IMR-90 (cell line): ENCODE results near the gene KCNG3. TPM values are rescaled to one million over a fixed set of nuclear protein-coding genes. Genes with fewer than 3 reads are reported as not detected.

ENCODE experiments used
- ATAC-seq: fragments of 200-7000 bp; cut with Tn5 transposase; 2 replicates; pipeline ENCODE4 v1.9.1; 2020; ENCODE audit warnings: low read depth, mild to moderate bottlenecking, moderate library complexity
- BruUV-seq: library from RNA; stranded (reverse); fragments of 400-500 nt; replicated peaks from 2 replicates; lab custom pipeline; 2021; lab: Mats Ljungman, UMichigan
- CTCF ChIA-PET: fragments of 300-600 bp; formaldehyde crosslinking; extraction: SDS; loops from one replicate; lab custom pipeline; 2021; ENCODE audit warnings: antibody characterized with exemption; lab: Yijun Ruan, JAX
- POLR2A ChIA-PET: fragments of 300-600 bp; sonication (Branson Sonifier 250); formaldehyde crosslinking; loops from one replicate; lab custom pipeline; 2022; ENCODE audit warnings: antibody characterized with exemption; ENCODE audit not compliant: unreplicated experiment; lab: Charles Lee
- DNase-seq: peaks from one replicate; pipeline ENCODE4 v3.0.0; 2013
- H2AFZ ChIP-seq: replicated peaks from 2 replicates; pipeline ENCODE3; 2013; ENCODE audit warnings: low read length, mild to moderate bottlenecking; ENCODE audit not compliant: poor library complexity
- H2AK5ac ChIP-seq: 2 replicates; pipeline ENCODE4 v1.6.1; 2013; ENCODE audit warnings: low read depth, low read length, inconsistent platforms
- H2AK9ac ChIP-seq: replicated peaks from 2 replicates; pipeline ENCODE3; 2013; ENCODE audit warnings: mild to moderate bottlenecking, low read depth, low read length, moderate library complexity; ENCODE audit not compliant: poor library complexity
- H2BK120ac ChIP-seq: 2 replicates; pipeline ENCODE4 v1.6.1; 2013; ENCODE audit warnings: low read depth, low read length, inconsistent platforms
- H2BK15ac ChIP-seq: 3 replicates; pipeline ENCODE4 v1.6.1; 2013; ENCODE audit warnings: low read depth, low read length, inconsistent platforms
- H2BK20ac ChIP-seq: 2 replicates; pipeline ENCODE4 v1.6.1; 2013; ENCODE audit warnings: low read depth, mild to moderate bottlenecking, inconsistent platforms, low read length, moderate library complexity
- H2BK5ac ChIP-seq: 2 replicates; pipeline ENCODE4 v1.6.1; 2013; ENCODE audit warnings: mild to moderate bottlenecking, low read depth, low read length, inconsistent platforms; ENCODE audit not compliant: poor library complexity, severe bottlenecking
- H3K14ac ChIP-seq: replicated peaks from 2 replicates; pipeline ENCODE4 v1.6.1; 2013; ENCODE audit warnings: low read depth, low read length, inconsistent platforms
- H3K18ac ChIP-seq: 2 replicates; pipeline ENCODE4 v1.6.1; 2013; ENCODE audit warnings: low read depth, low read length, control low read depth
- H3K23ac ChIP-seq: 2 replicates; pipeline ENCODE4 v1.6.1; 2013; ENCODE audit warnings: low read depth, low read length, inconsistent platforms
- H3K27ac ChIP-seq: 2 replicates; pipeline ENCODE4 v1.5.1; 2013; ENCODE audit warnings: mild to moderate bottlenecking, control low read depth, low read length; ENCODE audit not compliant: insufficient read depth
- H3K27me3 ChIP-seq: 2 replicates; pipeline ENCODE4 v1.6.1; 2013; ENCODE audit warnings: low read length; ENCODE audit not compliant: control insufficient read depth, insufficient read depth
- H3K36me3 ChIP-seq: 2 replicates; pipeline ENCODE4 v1.6.1; 2013; ENCODE audit warnings: low read length, mixed read lengths; ENCODE audit not compliant: control insufficient read depth, insufficient read depth
- H3K4ac ChIP-seq: 2 replicates; pipeline ENCODE4 v1.6.1; 2013; ENCODE audit warnings: low read depth, low read length, inconsistent platforms
- H3K4me1 ChIP-seq: 2 replicates; pipeline ENCODE4 v1.6.1; 2013; ENCODE audit warnings: low read length, mixed read lengths; ENCODE audit not compliant: control insufficient read depth, insufficient read depth
- H3K4me2 ChIP-seq: 2 replicates; pipeline ENCODE4 v1.6.1; 2013; ENCODE audit warnings: low read depth, mild to moderate bottlenecking, control low read depth, low read length, moderate library complexity
- H3K4me3 ChIP-seq: 2 replicates; pipeline ENCODE4 v1.5.1; 2013; ENCODE audit warnings: low read depth, mild to moderate bottlenecking, control low read depth, low read length, moderate library complexity; ENCODE audit not compliant: insufficient read depth
- H3K56ac ChIP-seq: 2 replicates; pipeline ENCODE4 v1.6.1; 2013; ENCODE audit warnings: low read length, inconsistent platforms; ENCODE audit not compliant: insufficient read depth; ENCODE audit errors: extremely low read depth
- H3K79me1 ChIP-seq, 2 experiments: 2 replicates each; pipeline ENCODE4 v1.6.1; 2013; ENCODE audit warnings: low read length in 2 of 2, inconsistent platforms in 1 of 2, low read depth in 1 of 2
- H3K9ac ChIP-seq: 2 replicates; pipeline ENCODE4 v1.6.1; 2013; ENCODE audit warnings: low read depth, low read length, control low read depth
- H3K9me1 ChIP-seq: 2 replicates; pipeline ENCODE4 v1.6.1; 2013; ENCODE audit warnings: low read length, inconsistent platforms; ENCODE audit not compliant: insufficient read depth
- H3K9me3 ChIP-seq: 2 replicates; pipeline ENCODE4 v1.6.1; 2013; ENCODE audit warnings: low read length; ENCODE audit not compliant: control insufficient read depth, insufficient read depth
- H4K20me1 ChIP-seq: 2 replicates; pipeline ENCODE4 v1.6.1; 2013; ENCODE audit warnings: low read length, inconsistent platforms; ENCODE audit not compliant: insufficient read depth
- H4K5ac ChIP-seq: 2 replicates; pipeline ENCODE4 v1.6.1; 2013; ENCODE audit warnings: mild to moderate bottlenecking, low read depth, low read length, control low read depth
- H4K8ac ChIP-seq, 2 experiments: 2 replicates each; pipeline ENCODE4 v1.6.1; 2013; ENCODE audit warnings: low read depth in 2 of 2, low read length in 2 of 2, control low read depth in 1 of 2, inconsistent platforms in 1 of 2
- H4K91ac ChIP-seq: 2 replicates; pipeline ENCODE4 v1.6.1; 2013; ENCODE audit warnings: low read depth, low read length, inconsistent platforms; ENCODE audit not compliant: insufficient read depth
- BHLHE40 ChIP-seq: fragments of 150-350 bp; IDR thresholded peaks from 2 replicates; pipeline ENCODE4 v1.6.1; 2016; ENCODE audit warnings: mild to moderate bottlenecking, low read depth, low read length
- CEBPB ChIP-seq: IDR thresholded peaks from 2 replicates; pipeline ENCODE4 v1.6.1; 2012; ENCODE audit warnings: low read depth, low read length, improper control_type of control experiment
- CHD1 ChIP-seq: IDR thresholded peaks from 2 replicates; pipeline ENCODE4 v1.6.1; 2012; ENCODE audit warnings: low read depth, low read length, improper control_type of control experiment
- CTCF ChIP-seq: conservative IDR thresholded peaks from 2 replicates; pipeline ENCODE4 v1.5.1; 2012; ENCODE audit warnings: mild to moderate bottlenecking, low read depth, low read length, improper control_type of control experiment
- FOS ChIP-seq: fragments of 150-350 bp; IDR thresholded peaks from 2 replicates; pipeline ENCODE4 v1.6.1; 2016; ENCODE audit warnings: low read depth, low read length
- MAFK ChIP-seq: IDR thresholded peaks from 2 replicates; pipeline ENCODE4 v1.6.1; 2012; ENCODE audit warnings: low read depth, low read length, improper control_type of control experiment
- MAZ ChIP-seq: IDR thresholded peaks from 2 replicates; pipeline ENCODE4 v1.6.1; 2012; ENCODE audit warnings: low read depth, mild to moderate bottlenecking, low read length, improper control_type of control experiment, moderate library complexity, borderline replicate concordance
- MXI1 ChIP-seq: IDR thresholded peaks from 2 replicates; pipeline ENCODE4 v1.6.1; 2012; ENCODE audit warnings: low read depth, mild to moderate bottlenecking, low read length, moderate library complexity, borderline replicate concordance
- NFE2L2 ChIP-seq: fragments of 150-350 bp; IDR thresholded peaks from 2 replicates; pipeline ENCODE4 v1.6.1; 2016; ENCODE audit warnings: low read depth, mild to moderate bottlenecking, low read length
- POLR2A ChIP-seq: IDR thresholded peaks from 2 replicates; pipeline ENCODE4 v1.6.1; 2012; ENCODE audit warnings: mild to moderate bottlenecking, low read depth, low read length
- RAD21 ChIP-seq: IDR thresholded peaks from 2 replicates; pipeline ENCODE4 v1.6.1; 2012; ENCODE audit warnings: low read length, improper control_type of control experiment
- RCOR1 ChIP-seq: IDR thresholded peaks from 2 replicates; pipeline ENCODE4 v1.6.1; 2012; ENCODE audit warnings: mild to moderate bottlenecking, low read length, improper control_type of control experiment; ENCODE audit not compliant: insufficient replicate concordance
- RFX5 ChIP-seq: IDR thresholded peaks from 2 replicates; pipeline ENCODE4 v1.8.0; 2012; ENCODE audit warnings: low read depth, mild to moderate bottlenecking, low read length, moderate library complexity
- SMC3 ChIP-seq: fragments of 150-350 bp; IDR thresholded peaks from 2 replicates; pipeline ENCODE4 v1.6.1; 2016; ENCODE audit warnings: low read depth, mild to moderate bottlenecking, antibody characterized with exemption, low read length, moderate library complexity
- USF2 ChIP-seq: fragments of 150-350 bp; IDR thresholded peaks from 2 replicates; pipeline ENCODE4 v1.6.1; 2017; ENCODE audit warnings: mild to moderate bottlenecking, antibody characterized with exemption, low read length, low read depth
- WGBS, 2 experiments: methylation state at CpG; one replicate each; pipeline versions ENCODE4 v1.1.5 to v1.1.7; 2013; ENCODE audit warnings: missing lambda C conversion rate in 2 of 2; ENCODE audit not compliant: insufficient read length in 1 of 2; ENCODE audit errors: extremely low coverage in 2 of 2; 5-methylcytosine and 5-hydroxymethylcytosine counted together
- dilution Hi-C: fragments of 300-500 bp; cut with HindIII; formaldehyde crosslinking; loops from one replicate; pipeline ENCODE4 v1.14.3; 2018; ENCODE audit warnings: low sequenced_read_pairs; ENCODE audit not compliant: unreplicated experiment
- in situ Hi-C: fragments of 300-500 bp; cut with MboI; formaldehyde crosslinking; loops from 3 replicates; pipeline ENCODE4 v1.14.3; 2019; ENCODE audit warnings: low sequenced_read_pairs, inconsistent platforms, mixed read lengths
- intact Hi-C: fragments of 100-400 bp; cut with micrococcal nuclease; formaldehyde crosslinking; loops from 2 replicates; pipeline ENCODE4 v1.10.0; 2022
- polyA plus RNA-seq, 3 experiments: library from polyadenylated mRNA; depleted of rRNA; stranded (reverse); fragments of >200 nt; gene quantifications; 2 replicates each; pipeline ENCODE4 v1.2.3, GENCODE V29; 2012; ENCODE audit warnings: low replicate concordance in 1 of 3
- total RNA-seq: library from RNA; depleted of rRNA; stranded (reverse); fragments of >200 nt; gene quantifications from 2 replicates; pipeline ENCODE4 v1.2.3, GENCODE V29; 2012
- TF ChIP-seq, protein P1 (sequence below): fragments of 150-350 bp; IDR thresholded peaks from 2 replicates; pipeline ENCODE4 v1.6.1; 2016; ENCODE audit warnings: low read depth, mild to moderate bottlenecking, low read length, moderate library complexity, borderline replicate concordance

KCNG3 gene
- total and polyA plus RNA-seq, 2 of the 4 experiments (the other 2 are of a cell fraction), result under 0.01 TPM; not detected in 1

GRCh38 chr2:42456126-42456839 lies 37.5 kb downstream of the KCNG3 start:
- Histone ChIP-seq H3K9me1 (no peaks in the 10 kb centered on the region), H3K36me3 (no peaks in the 10 kb centered on the region), H3K4me2 (no peak overlapping the region), H2BK15ac (no peak overlapping the region), H3K23ac (no peak overlapping the region), H2AFZ (no peak overlapping the region), H3K9ac (no peak overlapping the region), H4K8ac (no peak overlapping the region), H3K79me1 (no peaks in the 10 kb centered on the region), H4K20me1 (no peaks in the 10 kb centered on the region), H2AK5ac (no peak overlapping the region), H3K9me3 (no peaks in the 10 kb centered on the region), H4K91ac (no peak overlapping the region), H2BK20ac (no peak overlapping the region), H3K4me3 (no peak overlapping the region), H4K5ac (no peak overlapping the region), H3K27me3 (peaks cover 21% of the 10 kb centered on the region), H2BK5ac (no peak overlapping the region), H3K56ac (no peak overlapping the region), H3K18ac (no peak overlapping the region), H3K4me1 (no peaks in the 10 kb centered on the region), H3K14ac (no peak overlapping the region), H2AK9ac (no peak overlapping the region), H3K4ac (no peak overlapping the region), H2BK120ac (no peak overlapping the region), H3K27ac (no peak overlapping the region)
- POLR2A ChIA-PET, result no interaction called here
- DNase-seq, result no peak
- in situ Hi-C loops (no loop called here), dilution Hi-C loops (no loop called here), intact Hi-C loops (no loop called here)
- CTCF ChIA-PET, result no interaction called here
- whole genome bisulfite sequencing, 2 experiments, result no CpG with 5 or more reads among the region's 3 CpGs
- no TSS peak for BruUV-seq
- no peak for ATAC-seq
- TF ChIP-seq MAFK (no peak), SMC3 (no peak), NFE2L2 (no peak), CTCF (no peak), CHD1 (no peak), RAD21 (no peak), MXI1 (no peak), FOS (no peak), BHLHE40 (no peak), POLR2A (no peak), USF2 (no peak), CEBPB (no peak), MAZ (no peak), RFX5 (no peak), RCOR1 (no peak)
- TF ChIP-seq, protein P1, sequence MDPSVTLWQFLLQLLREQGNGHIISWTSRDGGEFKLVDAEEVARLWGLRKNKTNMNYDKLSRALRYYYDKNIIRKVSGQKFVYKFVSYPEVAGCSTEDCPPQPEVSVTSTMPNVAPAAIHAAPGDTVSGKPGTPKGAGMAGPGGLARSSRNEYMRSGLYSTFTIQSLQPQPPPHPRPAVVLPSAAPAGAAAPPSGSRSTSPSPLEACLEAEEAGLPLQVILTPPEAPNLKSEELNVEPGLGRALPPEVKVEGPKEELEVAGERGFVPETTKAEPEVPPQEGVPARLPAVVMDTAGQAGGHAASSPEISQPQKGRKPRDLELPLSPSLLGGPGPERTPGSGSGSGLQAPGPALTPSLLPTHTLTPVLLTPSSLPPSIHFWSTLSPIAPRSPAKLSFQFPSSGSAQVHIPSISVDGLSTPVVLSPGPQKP, result no peak
